GM21619 (cell line): ENCODE data around the gene ISOC1.
A peak's percentile ranks its signal among the peaks of the same experiment; 100 is the strongest.

ENCODE experiments used
- ATAC-seq: cut with Tn5 transposase; IDR thresholded peaks from one replicate; pipeline ENCODE4 v1.9.1; 2021; ENCODE audit not compliant: unreplicated experiment

ISOC1 gene

GRCh38 chr5:129094924-129095899 is 663 bp downstream of the ISOC1 start:
- ATAC-seq: peak; percentile 56

- no peak for ATAC-seq
These were observed 1.9 kb downstream of the ISOC1 start for GRCh38 chr5:129096382-129096991.

- no peak for ATAC-seq
These were observed 3.1 kb downstream of the ISOC1 start for GRCh38 chr5:129097498-129098296.

GRCh38 chr5:129098488-129099183 is 4.1 kb downstream of the ISOC1 start:
- no peak for ATAC-seq

- ATAC-seq: no peak
These were observed 4.6 kb downstream of the ISOC1 start for GRCh38 chr5:129099184-129099569.

GRCh38 chr5:129101794-129102193 is 7.2 kb downstream of the ISOC1 start:
- no peak for ATAC-seq

GRCh38 chr5:129103397-129103796 is 8.8 kb downstream of the ISOC1 start:
- no peak for ATAC-seq

GRCh38 chr5:129104915-129105455 is 10.4 kb downstream of the ISOC1 start:
- no peak for ATAC-seq

GRCh38 chr5:129107637-129108036 is 13.1 kb downstream of the ISOC1 start:
- ATAC-seq: no peak

GRCh38 chr5:129110742-129111141 is 16.2 kb downstream of the ISOC1 start:
- ATAC-seq: no peak

- ATAC-seq: no peak
These were observed 16.8 kb downstream of the ISOC1 start for GRCh38 chr5:129111351-129111750.

- ATAC-seq: no peak
These were observed 17.7 kb downstream of the ISOC1 start for GRCh38 chr5:129112295-129112694.

GRCh38 chr5:129113867-129114266 is 19.3 kb downstream of the ISOC1 start:
- ATAC-seq: no peak

- no peak for ATAC-seq
These were observed 20.1 kb downstream of the ISOC1 start for GRCh38 chr5:129114539-129115193.

- no peak for ATAC-seq
These were observed 21.1 kb downstream of the ISOC1 start for GRCh38 chr5:129115680-129116079.

- no peak for ATAC-seq
These were observed 22.2 kb downstream of the ISOC1 start for GRCh38 chr5:129116797-129117196.

- no peak for ATAC-seq
These were observed 23.9 kb downstream of the ISOC1 start for GRCh38 chr5:129118405-129118804.

- ATAC-seq: no peak
These were observed 24.3 kb downstream of the ISOC1 start for GRCh38 chr5:129118826-129119225.

GRCh38 chr5:129120158-129120581 is 25.6 kb downstream of the ISOC1 start:
- ATAC-seq: peak; percentile 67

GRCh38 chr5:129122560-129122959 is 28.0 kb downstream of the ISOC1 start:
- no peak for ATAC-seq
